Erythroblast (primary cell): Measurements from ENCODE around the gene ATP2A3.

Experiments used
- GATA1 ChIP-seq: IDR thresholded peaks from 2 replicates; pipeline ENCODE4 v1.6.1; 2011; ENCODE audit warnings: low read depth, mild to moderate bottlenecking, control low read depth, low read length, moderate library complexity
- POLR2A ChIP-seq: IDR thresholded peaks from 2 replicates; pipeline ENCODE4 v1.6.1; 2011; ENCODE audit warnings: mild to moderate bottlenecking, low read length

GRCh38 chr17:3969963-3970362 is 5.7 kb upstream of the ATP2A3 start:
- TF ChIP-seq POLR2A (no peak), GATA1 (no peak)
